Natural killer cell (primary cell): ENCODE measurements around the gene ANKRD31. TPM values are rescaled to one million over a fixed set of nuclear protein-coding genes. Genes with fewer than 3 reads are reported as not detected.

ENCODE experiments used
- ATAC-seq, 3 donors: fragments of 150-1000 bp in 2 of 3; fragments of 200-7000 bp in 1 of 3; cut with Tn5 transposase; 1 replicate in 1 of 3; 2 replicates in 2 of 3; pipeline ENCODE4 v1.10.0; 2021; ENCODE audit warnings: mild to moderate bottlenecking in 2 of 3, moderate library complexity in 2 of 3
- DNase-seq, 2 donors: peaks; one replicate each; pipeline versions ENCODE4 v3.0.0 to v3.0.0-alpha.2; 2013 to 2021; ENCODE audit warnings: mixed read lengths in 1 of 2
- H3K27ac ChIP-seq: one replicate; pipeline ENCODE4 v1.5.1; 2013; ENCODE audit warnings: mild to moderate bottlenecking, low read length
- H3K27me3 ChIP-seq: one replicate; pipeline ENCODE4 v1.6.1; 2013; ENCODE audit warnings: low read length; ENCODE audit not compliant: control insufficient read depth, insufficient read depth
- H3K36me3 ChIP-seq: one replicate; pipeline ENCODE4 v1.6.1; 2013; ENCODE audit warnings: low read length; ENCODE audit not compliant: control insufficient read depth, insufficient read depth
- H3K4me1 ChIP-seq: one replicate; pipeline ENCODE4 v1.6.1; 2013; ENCODE audit warnings: low read length; ENCODE audit not compliant: control insufficient read depth, insufficient read depth
- H3K4me3 ChIP-seq: one replicate; pipeline ENCODE4 v1.5.1; 2013; ENCODE audit warnings: low read length
- H3K9me3 ChIP-seq: one replicate; pipeline ENCODE4 v1.6.1; 2013; ENCODE audit warnings: low read length; ENCODE audit not compliant: control insufficient read depth, insufficient read depth
- H3K27ac Mint-ChIP-seq, 2 donors: one replicate each; pipeline ENCODE4 v1.8.0; 2022; ENCODE audit warnings: mild to moderate bottlenecking in 2 of 2, mixed read lengths in 2 of 2, moderate library complexity in 1 of 2
- H3K27me3 Mint-ChIP-seq, 2 donors: one replicate each; pipeline ENCODE4 v1.8.0; 2022; ENCODE audit warnings: low read depth in 2 of 2, mixed read lengths in 2 of 2
- H3K36me3 Mint-ChIP-seq: one replicate; pipeline ENCODE4 v1.8.0; 2022; ENCODE audit warnings: mixed read lengths
- H3K4me1 Mint-ChIP-seq, 2 donors: one replicate each; pipeline ENCODE4 v1.8.0; 2022; ENCODE audit warnings: mixed read lengths in 2 of 2
- H3K4me3 Mint-ChIP-seq: one replicate; pipeline ENCODE4 v1.8.0; 2022; ENCODE audit warnings: mild to moderate bottlenecking, moderate library complexity, mixed read lengths
- H3K9me3 Mint-ChIP-seq, 2 donors: one replicate each; pipeline ENCODE4 v1.8.0; 2022; ENCODE audit warnings: mixed read lengths in 2 of 2
- whole genome bisulfite sequencing: methylation state at CpG from one replicate; pipeline ENCODE4 v1.1.7; 2013; ENCODE audit warnings: missing lambda C conversion rate; ENCODE audit not compliant: insufficient coverage; 5-methylcytosine and 5-hydroxymethylcytosine counted together
- intact Hi-C: fragments of 100-400 bp; cut with micrococcal nuclease; formaldehyde crosslinking; loops from one replicate; pipeline ENCODE4 v1.14.2; 2022
- total RNA-seq, 4 donors: library from RNA; stranded (reverse); fragments of 120-200 nt in 1 of 4; gene quantifications; one replicate each; pipeline versions ENCODE4 v1.2.3 to v1.2.4, GENCODE V29; 2013 to 2022
- TF ChIP-seq, protein P1 (sequence below): fragments of 200-600 bp; IDR thresholded peaks from one replicate; pipeline ENCODE4 v1.8.0; 2022; ENCODE audit warnings: antibody characterized with exemption

ANKRD31 gene
- total RNA-seq, 3 donors from 2014 or later (not counting 1 experiment from before 2014, with no cell fraction given), result 0.09 to 0.15 (median 0.12) TPM

DNA sequence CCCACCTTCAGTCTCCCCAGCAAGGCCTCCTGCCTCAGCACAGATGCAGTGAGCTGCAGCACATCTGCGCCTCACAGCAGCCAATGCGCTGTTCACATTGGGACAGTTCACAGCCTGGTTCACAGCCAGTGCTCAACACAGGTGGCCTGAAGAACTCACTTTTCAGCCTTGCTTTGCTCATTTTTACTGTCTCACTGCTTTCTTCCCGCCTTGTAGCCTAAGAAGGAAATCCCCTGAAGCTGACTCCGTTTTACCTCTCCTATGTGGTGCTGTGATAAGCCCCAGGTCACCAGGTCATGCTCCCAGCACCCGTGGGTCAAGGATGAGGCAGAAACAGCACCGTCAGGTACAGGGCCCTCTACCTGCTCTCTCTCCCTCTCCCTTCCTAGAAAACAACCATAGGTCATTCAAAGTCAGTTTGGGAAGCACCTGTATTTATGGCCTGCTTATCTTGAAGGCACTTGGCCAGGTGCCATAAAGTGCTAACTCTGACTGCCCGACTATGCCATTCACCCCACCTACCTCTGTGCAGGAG, 185.4 kb downstream of the ANKRD31 start:
- no peak overlapping the region for H3K27ac ChIP-seq
- H3K4me3 ChIP-seq, result no peak overlapping the region
- Mint-ChIP-seq H3K27ac (peak overlapping the region in 1 of 2 donors; percentile 41), H3K4me3 (peak overlapping the region; percentile 85), H3K27me3 (peaks cover 38 to 50% of the 10 kb centered on the region in 2 donors), H3K4me1 (peaks cover 39 to 54% of the 10 kb centered on the region in 2 donors), H3K36me3 (no peaks in the 10 kb centered on the region), H3K9me3 (no peaks in the 10 kb centered on the region)
- H3K9me3 ChIP-seq, result no peaks in the 10 kb centered on the region
- ATAC-seq, result no peak
- 80% methylated on average over 7 of the region's 7 CpGs for WGBS
- peaks cover 12% of the 10 kb centered on the region for H3K27me3 ChIP-seq
- H3K36me3 ChIP-seq, result no peaks in the 10 kb centered on the region
- intact Hi-C loops, result loop anchor here (2.0 kb wide), 1 partner anchor 1206 kb away; no protein-coding TSS in a partner anchor
- TF ChIP-seq, protein P1, sequence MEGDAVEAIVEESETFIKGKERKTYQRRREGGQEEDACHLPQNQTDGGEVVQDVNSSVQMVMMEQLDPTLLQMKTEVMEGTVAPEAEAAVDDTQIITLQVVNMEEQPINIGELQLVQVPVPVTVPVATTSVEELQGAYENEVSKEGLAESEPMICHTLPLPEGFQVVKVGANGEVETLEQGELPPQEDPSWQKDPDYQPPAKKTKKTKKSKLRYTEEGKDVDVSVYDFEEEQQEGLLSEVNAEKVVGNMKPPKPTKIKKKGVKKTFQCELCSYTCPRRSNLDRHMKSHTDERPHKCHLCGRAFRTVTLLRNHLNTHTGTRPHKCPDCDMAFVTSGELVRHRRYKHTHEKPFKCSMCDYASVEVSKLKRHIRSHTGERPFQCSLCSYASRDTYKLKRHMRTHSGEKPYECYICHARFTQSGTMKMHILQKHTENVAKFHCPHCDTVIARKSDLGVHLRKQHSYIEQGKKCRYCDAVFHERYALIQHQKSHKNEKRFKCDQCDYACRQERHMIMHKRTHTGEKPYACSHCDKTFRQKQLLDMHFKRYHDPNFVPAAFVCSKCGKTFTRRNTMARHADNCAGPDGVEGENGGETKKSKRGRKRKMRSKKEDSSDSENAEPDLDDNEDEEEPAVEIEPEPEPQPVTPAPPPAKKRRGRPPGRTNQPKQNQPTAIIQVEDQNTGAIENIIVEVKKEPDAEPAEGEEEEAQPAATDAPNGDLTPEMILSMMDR, result no peak
- DNase-seq, result peak in 1 of 2 donors; percentile 75
- H3K4me1 ChIP-seq, result peaks cover 39% of the 10 kb centered on the region

DNA sequence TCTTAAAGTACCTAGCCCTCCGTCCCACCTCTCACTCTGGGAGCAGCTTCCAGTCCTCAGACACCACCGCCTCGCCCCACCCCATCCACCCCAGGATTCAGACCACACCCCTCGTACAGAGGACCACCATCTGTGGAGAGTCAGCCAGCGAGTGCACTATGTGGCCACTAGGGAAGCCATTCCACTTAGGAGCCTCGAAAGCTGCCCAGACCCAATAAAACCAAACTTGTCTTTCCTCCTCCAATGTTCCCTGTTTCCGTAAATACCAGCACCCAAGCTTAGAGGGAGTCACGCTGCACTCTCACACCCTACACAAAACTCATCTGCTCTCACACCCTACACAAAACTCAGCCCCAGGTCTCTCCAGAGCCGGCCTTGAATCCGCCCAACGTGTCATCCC, 186.3 kb downstream of the ANKRD31 start:
- no peak overlapping the region for H3K27ac ChIP-seq
- no peak overlapping the region for H3K4me3 ChIP-seq

DNA sequence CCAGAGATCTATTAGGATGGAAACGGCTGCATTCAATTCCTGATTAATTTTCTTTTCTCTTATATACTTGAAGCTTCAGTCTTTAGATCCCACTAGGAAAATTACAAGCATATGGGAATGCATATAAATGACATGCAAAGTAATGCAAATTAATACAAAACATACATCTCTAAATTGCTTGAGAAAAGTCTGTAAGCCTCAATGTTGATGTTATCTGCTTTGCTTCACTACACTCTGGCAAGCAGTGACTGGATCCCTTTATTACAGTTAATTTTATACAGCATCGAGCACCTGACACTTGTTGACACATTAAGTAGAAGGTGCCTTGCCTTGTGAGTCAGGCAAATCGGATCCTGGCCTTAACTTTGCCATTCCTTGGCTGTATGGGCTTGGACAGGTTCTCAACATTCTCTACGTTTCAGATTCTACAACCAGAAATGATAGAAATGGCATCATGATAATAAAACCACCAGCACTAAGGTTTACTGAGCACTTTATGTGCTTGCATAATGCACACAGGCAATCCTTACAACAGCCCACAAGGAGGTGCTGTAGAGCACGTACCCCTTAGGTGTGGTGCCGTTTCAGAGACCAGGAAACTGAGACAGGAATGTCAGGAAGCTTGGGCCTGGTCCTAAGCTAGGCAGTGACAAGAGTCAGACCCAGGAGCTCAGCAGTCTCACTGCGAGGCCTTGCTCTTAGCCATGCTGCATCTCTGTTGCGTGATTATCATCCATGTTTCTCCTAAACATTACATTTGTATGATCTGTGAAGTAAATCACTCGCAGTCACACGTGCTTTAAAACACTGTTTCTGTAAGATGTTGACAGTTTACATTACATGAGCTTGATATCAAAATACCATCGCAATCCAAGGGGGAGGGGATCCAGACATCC, 187.0 kb downstream of the ANKRD31 start:
- H3K36me3 ChIP-seq, result no peaks in the 10 kb centered on the region
- ATAC-seq (peak; percentile 59 to 71 (median 60)), DNase-seq (peak; percentile 35 to 90)
- peak overlapping the region; percentile 22 for H3K4me3 Mint-ChIP-seq
- WGBS, result 57% methylated on average over 11 of the region's 11 CpGs
- intact Hi-C loops, result loop anchor here (2.0 to 10.0 kb wide), 2 partner anchors 215 to 1207 kb away; no protein-coding TSS in a partner anchor
- no peaks in the 10 kb centered on the region for H3K9me3 ChIP-seq
- peaks cover 25 to 35% of the 10 kb centered on the region in 2 donors for H3K27me3 Mint-ChIP-seq
- no peak overlapping the region for H3K4me3 ChIP-seq
- H3K27me3 ChIP-seq, result peaks cover 9% of the 10 kb centered on the region
- H3K36me3 Mint-ChIP-seq, result no peaks in the 10 kb centered on the region
- peak overlapping the region in 1 of 2 donors; percentile 38 for H3K27ac Mint-ChIP-seq
- H3K9me3 Mint-ChIP-seq, result no peaks in the 10 kb centered on the region
- H3K4me1 ChIP-seq, result peaks cover 39% of the 10 kb centered on the region
- H3K27ac ChIP-seq, result no peak overlapping the region
- H3K4me1 Mint-ChIP-seq, result peaks cover 39 to 54% of the 10 kb centered on the region in 2 donors
- TF ChIP-seq, protein P1, result peak; percentile 73

More for the DNA sequence above, 186.3 kb downstream of the ANKRD31 start:
- DNase-seq (peak in 1 of 2 donors; percentile 54), ATAC-seq (no peak)
- TF ChIP-seq, protein P1, result no peak
- H3K36me3 Mint-ChIP-seq, result no peaks in the 10 kb centered on the region
- Histone ChIP-seq H3K27me3 (peaks cover 12% of the 10 kb centered on the region), H3K9me3 (no peaks in the 10 kb centered on the region), H3K36me3 (no peaks in the 10 kb centered on the region), H3K4me1 (peaks cover 39% of the 10 kb centered on the region)
- H3K4me1 Mint-ChIP-seq, result peaks cover 39 to 54% of the 10 kb centered on the region in 2 donors
- intact Hi-C loops, result loop anchor here (2.0 kb wide), 1 partner anchor 1206 kb away; no protein-coding TSS in a partner anchor
- peak overlapping the region; percentile 22 for H3K4me3 Mint-ChIP-seq
- peak overlapping the region in 1 of 2 donors; percentile 17 for H3K27ac Mint-ChIP-seq
- H3K27me3 Mint-ChIP-seq, result peaks cover 31 to 42% of the 10 kb centered on the region in 2 donors
- WGBS, result 93% methylated on average over 11 of the region's 11 CpGs
- no peaks in the 10 kb centered on the region for H3K9me3 Mint-ChIP-seq
